Anterior cingulate cortex (tissue), 58 donors: ENCODE results near the gene KCNJ14.

Experiments
- DNase-seq, 58 donors: peaks; one replicate each; lab custom pipeline; 2025; lab: John Stamatoyannopoulos, UW

The KCNJ14 gene

GRCh38 chr19:48455171-48455907, at the start of gene KCNJ14:
Gene KCNJ14 (plus strand): TSS chr19:48455574. CDS start chr19:48461725, 6,151 bp downstream.
- DNase-seq, result peak in 22 of 58 donors; percentile 5 to 46 (median 18)

- DNase-seq, result no peak
Observed at GRCh38 chr19:48405850-48406249, 49.5 kb upstream of the KCNJ14 start.

- no peak for DNase-seq
Observed at GRCh38 chr19:48413879-48414587, 41.3 kb upstream of the KCNJ14 start.

GRCh38 chr19:48415395-48415794, 40.0 kb upstream of the KCNJ14 start:
- DNase-seq, result peak in 24 of 58 donors; percentile 6 to 55 (median 23)

- no peak for DNase-seq
Observed at GRCh38 chr19:48415806-48416221, 39.6 kb upstream of the KCNJ14 start.

- no peak for DNase-seq
Observed at GRCh38 chr19:48417421-48417820, 38.0 kb upstream of the KCNJ14 start.

GRCh38 chr19:48418317-48419064, 36.9 kb upstream of the KCNJ14 start:
- DNase-seq, result no peak

GRCh38 chr19:48419158-48419920, 36.0 kb upstream of the KCNJ14 start:
- peak in 22 of 58 donors; percentile 4 to 56 (median 28) for DNase-seq

- DNase-seq, result no peak
Observed at GRCh38 chr19:48421548-48421947, 33.8 kb upstream of the KCNJ14 start.

- DNase-seq, result peak in 8 of 58 donors; percentile 6 to 20 (median 16)
Observed at GRCh38 chr19:48424694-48425219, 30.6 kb upstream of the KCNJ14 start.

- no peak for DNase-seq
Observed at GRCh38 chr19:48428670-48429069, 26.7 kb upstream of the KCNJ14 start.

GRCh38 chr19:48433337-48433736, 22.0 kb upstream of the KCNJ14 start:
- no peak for DNase-seq

GRCh38 chr19:48436586-48436985, 18.8 kb upstream of the KCNJ14 start:
- DNase-seq, result no peak

- DNase-seq, result no peak
Observed at GRCh38 chr19:48441360-48442050, 13.9 kb upstream of the KCNJ14 start.

- DNase-seq, result no peak
Observed at GRCh38 chr19:48442116-48443035, 13.0 kb upstream of the KCNJ14 start.

GRCh38 chr19:48443256-48443655, 12.1 kb upstream of the KCNJ14 start:
- peak in 1 of 58 donors; percentile 9 for DNase-seq

GRCh38 chr19:48443731-48444128, 11.6 kb upstream of the KCNJ14 start:
- DNase-seq, result no peak
